Measurements from ENCODE around the gene CCT3.

CCT3 gene

DNA sequence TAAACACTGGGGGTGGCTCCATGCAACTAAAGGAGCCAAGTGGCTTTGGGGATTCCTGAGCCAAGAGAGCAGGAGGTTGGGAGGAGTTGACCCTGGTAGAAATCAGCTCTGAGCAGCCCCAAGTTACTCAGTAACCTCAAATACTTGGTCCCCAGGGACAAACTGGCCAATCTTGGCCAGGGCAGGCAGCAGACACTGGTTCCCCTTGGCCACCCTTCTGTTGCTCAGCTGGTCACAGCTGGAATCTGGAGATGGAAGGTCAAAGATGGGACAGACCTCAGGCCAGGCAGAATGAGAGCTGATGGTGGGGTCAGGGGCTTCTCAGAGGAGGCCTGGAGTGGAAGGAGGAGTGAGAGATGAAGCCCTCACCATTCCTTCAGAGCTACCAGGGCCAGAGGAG is 27.7 kb upstream of the CCT3 start:
- no peaks in the 10 kb centered on the region for H3K27me3 ChIP-seq (ENCODE audit: insufficient read depth, poor library complexity, severe bottlenecking)
- DNase-seq (ENCODE audit: low spot score) (no peak), ATAC-seq (ENCODE audit: low read depth) (no peak)
- no peak overlapping the region for H3K4me3 ChIP-seq (ENCODE audit: severe bottlenecking)
- H3K9me3 ChIP-seq (ENCODE audit: severe bottlenecking) = no peaks in the 10 kb centered on the region
- peaks cover 3% of the 10 kb centered on the region for H3K4me1 ChIP-seq (ENCODE audit: insufficient read depth, poor library complexity, severe bottlenecking)
- H3K27ac ChIP-seq (ENCODE audit: poor library complexity, severe bottlenecking) = no peak overlapping the region
- TF ChIP-seq, protein P1, sequence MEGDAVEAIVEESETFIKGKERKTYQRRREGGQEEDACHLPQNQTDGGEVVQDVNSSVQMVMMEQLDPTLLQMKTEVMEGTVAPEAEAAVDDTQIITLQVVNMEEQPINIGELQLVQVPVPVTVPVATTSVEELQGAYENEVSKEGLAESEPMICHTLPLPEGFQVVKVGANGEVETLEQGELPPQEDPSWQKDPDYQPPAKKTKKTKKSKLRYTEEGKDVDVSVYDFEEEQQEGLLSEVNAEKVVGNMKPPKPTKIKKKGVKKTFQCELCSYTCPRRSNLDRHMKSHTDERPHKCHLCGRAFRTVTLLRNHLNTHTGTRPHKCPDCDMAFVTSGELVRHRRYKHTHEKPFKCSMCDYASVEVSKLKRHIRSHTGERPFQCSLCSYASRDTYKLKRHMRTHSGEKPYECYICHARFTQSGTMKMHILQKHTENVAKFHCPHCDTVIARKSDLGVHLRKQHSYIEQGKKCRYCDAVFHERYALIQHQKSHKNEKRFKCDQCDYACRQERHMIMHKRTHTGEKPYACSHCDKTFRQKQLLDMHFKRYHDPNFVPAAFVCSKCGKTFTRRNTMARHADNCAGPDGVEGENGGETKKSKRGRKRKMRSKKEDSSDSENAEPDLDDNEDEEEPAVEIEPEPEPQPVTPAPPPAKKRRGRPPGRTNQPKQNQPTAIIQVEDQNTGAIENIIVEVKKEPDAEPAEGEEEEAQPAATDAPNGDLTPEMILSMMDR (IDR thresholded peaks at IDR 0.05; ENCODE audit: poor library complexity, severe bottlenecking) = no peak
- H3K36me3 ChIP-seq (ENCODE audit: low read depth) = no peaks in the 10 kb centered on the region

DNA sequence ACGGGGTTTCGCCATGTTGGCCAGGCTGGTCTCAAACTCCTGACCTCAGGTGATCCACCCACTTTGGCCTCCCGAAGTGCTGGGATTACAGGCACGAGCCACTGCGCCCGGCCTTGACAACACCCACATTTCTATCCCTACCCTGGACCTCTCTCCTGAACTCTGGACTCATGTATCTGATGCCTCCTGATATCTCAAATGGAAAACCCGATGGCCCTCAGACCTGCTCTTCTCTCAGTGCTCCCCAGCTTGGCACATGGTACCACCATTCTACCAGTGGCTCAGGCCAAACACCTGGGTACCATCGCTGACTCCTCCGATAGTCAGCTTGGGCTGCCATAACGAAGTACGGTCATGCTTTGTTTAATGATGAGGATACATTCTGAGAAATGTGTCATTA is 22.4 kb upstream of the CCT3 start:
- H3K4me3 ChIP-seq (ENCODE audit: severe bottlenecking) = no peak overlapping the region
- H3K27me3 ChIP-seq (ENCODE audit: insufficient read depth, poor library complexity, severe bottlenecking) = peaks cover 5% of the 10 kb centered on the region
- no peaks in the 10 kb centered on the region for H3K4me1 ChIP-seq (ENCODE audit: insufficient read depth, poor library complexity, severe bottlenecking)
- no peak overlapping the region for H3K27ac ChIP-seq (ENCODE audit: poor library complexity, severe bottlenecking)
- DNase-seq (ENCODE audit: low spot score) = no peak
- ATAC-seq (ENCODE audit: low read depth) = no peak
- no peaks in the 10 kb centered on the region for H3K9me3 ChIP-seq (ENCODE audit: severe bottlenecking)
- TF ChIP-seq, protein P1 (IDR thresholded peaks at IDR 0.05; ENCODE audit: poor library complexity, severe bottlenecking) = no peak
- no peaks in the 10 kb centered on the region for H3K36me3 ChIP-seq (ENCODE audit: low read depth)

DNA sequence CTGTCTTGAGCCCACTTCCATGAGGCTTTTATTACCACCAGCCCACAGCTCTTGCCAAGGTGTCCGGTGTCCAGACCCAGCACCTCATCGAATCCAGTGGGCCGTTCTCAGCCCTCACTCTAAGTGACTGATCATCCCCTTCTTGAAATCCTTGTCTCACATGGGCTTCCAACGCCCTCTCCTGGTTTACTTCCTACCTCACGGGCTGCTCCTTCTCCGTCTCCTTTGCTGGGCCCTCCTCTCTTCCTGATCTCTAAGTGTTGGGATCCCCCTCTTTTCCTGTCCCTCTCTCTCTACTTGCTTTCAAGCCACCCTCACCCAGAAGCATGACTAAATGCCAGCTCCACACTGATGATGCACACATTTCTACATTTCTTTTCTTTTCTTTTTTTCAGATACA is 21.9 kb upstream of the CCT3 start:
- DNase-seq (ENCODE audit: low spot score) = no peak
- Histone ChIP-seq H3K27me3 (ENCODE audit: insufficient read depth, poor library complexity, severe bottlenecking) (peaks cover 5% of the 10 kb centered on the region), H3K9me3 (ENCODE audit: severe bottlenecking) (no peaks in the 10 kb centered on the region), H3K36me3 (ENCODE audit: low read depth) (no peaks in the 10 kb centered on the region), H3K4me1 (ENCODE audit: insufficient read depth, poor library complexity, severe bottlenecking) (no peaks in the 10 kb centered on the region), H3K27ac (ENCODE audit: poor library complexity, severe bottlenecking) (no peak overlapping the region), H3K4me3 (ENCODE audit: severe bottlenecking) (no peak overlapping the region)
- TF ChIP-seq, protein P1 (IDR thresholded peaks at IDR 0.05; ENCODE audit: poor library complexity, severe bottlenecking) = no peak
- no peak for ATAC-seq (ENCODE audit: low read depth)

DNA sequence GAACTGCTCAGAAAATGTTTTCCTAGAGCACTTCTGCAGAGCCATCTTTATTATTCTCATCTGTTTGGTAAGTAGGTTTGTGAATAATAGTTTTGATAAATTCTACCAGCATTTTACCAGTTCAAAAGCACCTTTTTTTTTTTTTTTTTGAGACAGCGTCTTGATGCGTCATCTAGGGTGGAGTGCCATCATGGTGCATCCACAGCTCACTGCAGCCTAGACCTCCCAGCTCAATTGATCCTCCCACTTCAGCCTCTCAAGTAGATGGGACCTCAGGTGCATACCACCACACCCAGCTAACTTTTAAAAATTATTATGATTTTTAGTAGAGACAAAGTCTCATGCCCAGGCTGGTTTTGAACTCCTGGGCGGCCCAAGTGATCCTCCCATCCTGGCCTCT is 21.2 kb upstream of the CCT3 start:
- Histone ChIP-seq H3K36me3 (ENCODE audit: low read depth) (no peaks in the 10 kb centered on the region), H3K27ac (ENCODE audit: poor library complexity, severe bottlenecking) (no peak overlapping the region), H3K9me3 (ENCODE audit: severe bottlenecking) (no peaks in the 10 kb centered on the region), H3K4me3 (ENCODE audit: severe bottlenecking) (no peak overlapping the region), H3K27me3 (ENCODE audit: insufficient read depth, poor library complexity, severe bottlenecking) (peaks cover 5% of the 10 kb centered on the region), H3K4me1 (ENCODE audit: insufficient read depth, poor library complexity, severe bottlenecking) (no peaks in the 10 kb centered on the region)
- no peak for ATAC-seq (ENCODE audit: low read depth)
- TF ChIP-seq, protein P1 (IDR thresholded peaks at IDR 0.05; ENCODE audit: poor library complexity, severe bottlenecking) = no peak
- DNase-seq (ENCODE audit: low spot score) = no peak

DNA sequence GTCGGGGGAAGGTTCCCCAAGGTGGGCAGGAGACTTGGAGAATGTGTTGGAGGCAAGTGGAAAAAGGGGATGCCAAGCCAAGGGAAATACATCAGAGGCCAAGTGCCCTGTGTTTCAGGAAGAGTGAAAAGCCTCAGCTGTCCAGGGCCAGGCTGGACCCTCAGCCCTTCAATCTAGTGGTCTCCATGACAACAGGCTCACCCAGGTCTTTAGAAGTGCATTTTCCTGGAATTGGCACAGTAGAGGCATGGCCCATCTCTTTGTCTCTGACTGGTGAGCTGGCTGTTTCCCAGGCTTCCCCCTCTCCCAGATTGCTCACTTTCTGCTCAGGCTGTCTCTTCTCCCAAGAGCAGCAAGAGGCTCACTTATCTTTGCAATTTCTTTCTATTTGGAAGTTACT is 20.5 kb upstream of the CCT3 start:
- Histone ChIP-seq H3K4me3 (ENCODE audit: severe bottlenecking) (no peak overlapping the region), H3K9me3 (ENCODE audit: severe bottlenecking) (no peaks in the 10 kb centered on the region), H3K27me3 (ENCODE audit: insufficient read depth, poor library complexity, severe bottlenecking) (peaks cover 5% of the 10 kb centered on the region), H3K27ac (ENCODE audit: poor library complexity, severe bottlenecking) (no peak overlapping the region), H3K36me3 (ENCODE audit: low read depth) (no peaks in the 10 kb centered on the region), H3K4me1 (ENCODE audit: insufficient read depth, poor library complexity, severe bottlenecking) (no peaks in the 10 kb centered on the region)
- TF ChIP-seq, protein P1 (IDR thresholded peaks at IDR 0.05; ENCODE audit: poor library complexity, severe bottlenecking) = no peak
- no peak for ATAC-seq (ENCODE audit: low read depth)
- DNase-seq (ENCODE audit: low spot score) = no peak

Data from RWPE2 (cell line).